Neural progenitor cell (in vitro differentiated cells): ENCODE measurements around the gene COL20A1. TPM values are rescaled to one million over a fixed set of nuclear protein-coding genes. Genes with fewer than 3 reads are reported as not detected.
A peak's percentile ranks its signal among the peaks of the same experiment; 100 is the strongest.

ENCODE experiments used
- DNase-seq: peaks from one replicate; pipeline ENCODE4 v3.0.0-alpha.2; 2016; ENCODE audit warnings: low spot score
- H2AFZ ChIP-seq: fragments of 200-600 bp; sonication (generic); replicated peaks from 2 replicates; pipeline ENCODE4 v1.6.1; 2016; ENCODE audit warnings: antibody characterized with exemption
- H3F3A ChIP-seq: fragments of 200-600 bp; sonication (generic); 2 replicates; pipeline ENCODE4 v1.6.1; 2016; ENCODE audit warnings: antibody characterized with exemption, low read depth
- H3K27ac ChIP-seq: fragments of 200-600 bp; sonication (generic); 2 replicates; pipeline ENCODE4 v1.5.1; 2016; ENCODE audit warnings: mild to moderate bottlenecking
- H3K27me3 ChIP-seq: fragments of 200-600 bp; sonication (generic); 2 replicates; pipeline ENCODE4 v1.6.1; 2016; ENCODE audit warnings: mild to moderate bottlenecking, moderate library complexity
- H3K36me3 ChIP-seq: fragments of 200-600 bp; sonication (generic); 2 replicates; pipeline ENCODE4 v1.5.1; 2016
- H3K4me1 ChIP-seq: fragments of 200-600 bp; sonication (generic); 2 replicates; pipeline ENCODE4 v1.6.1; 2016; ENCODE audit warnings: mixed run types
- H3K4me2 ChIP-seq: fragments of 200-600 bp; sonication (generic); 2 replicates; pipeline ENCODE4 v1.6.1; 2016
- H3K4me3 ChIP-seq: fragments of 200-600 bp; sonication (generic); 2 replicates; pipeline ENCODE4 v1.5.1; 2016
- H3K79me2 ChIP-seq: fragments of 200-600 bp; sonication (generic); 2 replicates; pipeline ENCODE4 v1.6.1; 2016; ENCODE audit warnings: low read depth
- H3K9ac ChIP-seq: fragments of 200-600 bp; sonication (generic); 2 replicates; pipeline ENCODE4 v1.6.1; 2016
- H3K9me3 ChIP-seq: fragments of 200-600 bp; sonication (generic); 2 replicates; pipeline ENCODE4 v1.5.1; 2016; ENCODE audit warnings: low read depth
- H4K20me1 ChIP-seq: fragments of 200-600 bp; sonication (generic); 2 replicates; pipeline ENCODE4 v1.6.1; 2016; ENCODE audit warnings: low read depth
- H3K27ac Mint-ChIP-seq: 3 replicates; pipeline ENCODE4 v1.8.0; 2021; ENCODE audit warnings: mixed read lengths
- H3K27me3 Mint-ChIP-seq: 2 replicates; pipeline ENCODE4 v1.8.0; 2022; ENCODE audit warnings: low read depth, mild to moderate bottlenecking, inconsistent platforms, moderate library complexity, mixed read lengths; ENCODE audit not compliant: insufficient read depth
- H3K36me3 Mint-ChIP-seq: 3 replicates; pipeline ENCODE4 v1.8.0; 2021; ENCODE audit warnings: mixed read lengths
- H3K4me1 Mint-ChIP-seq: 3 replicates; pipeline ENCODE4 v1.8.0; 2021; ENCODE audit warnings: mixed read lengths
- H3K4me3 Mint-ChIP-seq: 3 replicates; pipeline ENCODE4 v1.8.0; 2021; ENCODE audit warnings: mild to moderate bottlenecking, moderate library complexity, mixed read lengths
- H3K9me3 Mint-ChIP-seq: 3 replicates; pipeline ENCODE4 v1.8.0; 2020; ENCODE audit warnings: mixed read lengths
- CTCF ChIP-seq: fragments of 200-600 bp; sonication (generic); IDR thresholded peaks from 2 replicates; pipeline ENCODE4 v1.5.1; 2017; ENCODE audit warnings: antibody characterized with exemption, mild to moderate bottlenecking
- EZH2 ChIP-seq: fragments of 200-600 bp; sonication (generic); IDR thresholded peaks from 2 replicates; pipeline ENCODE4 v1.6.1; 2017; ENCODE audit warnings: antibody characterized with exemption, mild to moderate bottlenecking, moderate library complexity
- EZH2phosphoT487 ChIP-seq: fragments of 200-600 bp; sonication (generic); IDR thresholded peaks from 2 replicates; pipeline ENCODE4 v1.6.1; 2017; ENCODE audit warnings: antibody characterized with exemption
- total RNA-seq: library from RNA; depleted of rRNA; stranded (reverse); fragments of >200 nt; gene quantifications from 2 replicates; pipeline ENCODE4 v1.2.3, GENCODE V29; 2015; ENCODE audit warnings: low replicate concordance

COL20A1 gene
- total RNA-seq, 1 donor from 2014 or later = 0.37 TPM

DNA sequence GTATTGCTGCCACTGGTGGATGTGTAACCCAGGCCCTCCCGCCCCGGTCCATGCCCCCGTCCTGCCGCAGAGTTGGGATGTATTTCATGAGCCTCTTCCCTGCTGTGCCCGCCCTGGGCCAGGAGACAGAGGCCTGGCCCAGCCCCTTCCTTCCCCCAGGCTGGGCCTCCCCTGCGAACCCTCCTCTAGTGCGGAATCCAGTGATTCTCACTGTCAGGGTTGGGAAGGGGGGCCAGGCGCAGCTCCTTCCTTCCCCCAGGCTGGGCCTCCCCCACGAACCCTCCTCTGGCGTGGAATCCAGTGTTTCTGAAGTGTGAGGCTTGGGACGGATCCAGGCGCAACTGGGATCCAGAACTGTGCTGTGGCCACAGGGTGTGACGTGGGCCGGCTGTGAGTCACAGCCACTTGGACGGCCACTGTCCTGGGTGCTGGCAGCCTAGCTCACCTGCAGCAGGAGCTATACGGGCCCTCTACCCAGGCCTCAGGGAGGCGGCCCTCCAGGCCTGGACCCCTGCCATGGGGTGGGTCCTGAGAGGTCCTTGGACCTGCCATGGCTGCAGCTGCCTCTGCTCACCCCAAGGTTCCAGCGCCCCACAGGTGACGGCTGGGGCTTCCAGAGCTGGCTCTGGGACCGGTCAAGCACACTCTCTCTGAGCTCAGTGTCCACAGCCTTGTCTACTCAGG lies 28.3 kb downstream of the COL20A1 start:
- Histone ChIP-seq H3K4me1 (no peaks in the 10 kb centered on the region), H3K79me2 (no peaks in the 10 kb centered on the region), H3K4me3 (no peak overlapping the region), H3K9ac (no peak overlapping the region), H3K36me3 (no peaks in the 10 kb centered on the region), H4K20me1 (no peaks in the 10 kb centered on the region), H3K27me3 (peaks cover 14% of the 10 kb centered on the region), H3K4me2 (no peak overlapping the region), H3F3A (no peaks in the 10 kb centered on the region), H2AFZ (no peak overlapping the region), H3K27ac (no peak overlapping the region), H3K9me3 (no peaks in the 10 kb centered on the region)
- peaks cover 4% of the 10 kb centered on the region for H3K27me3 Mint-ChIP-seq
- peaks cover 22% of the 10 kb centered on the region for H3K4me1 Mint-ChIP-seq
- no peak overlapping the region for H3K4me3 Mint-ChIP-seq
- peak overlapping the region; percentile 66 for H3K27ac Mint-ChIP-seq
- DNase-seq = no peak
- no peak for TF ChIP-seq EZH2
- TF ChIP-seq EZH2phosphoT487 = no peak
- H3K9me3 Mint-ChIP-seq = no peaks in the 10 kb centered on the region
- H3K36me3 Mint-ChIP-seq = no peaks in the 10 kb centered on the region

GRCh38 chr20:63322146-63322932 lies 29.4 kb downstream of the COL20A1 start:
- no peaks in the 10 kb centered on the region for H4K20me1 ChIP-seq
- peaks cover 3% of the 10 kb centered on the region for H3K27me3 Mint-ChIP-seq
- no peaks in the 10 kb centered on the region for H3F3A ChIP-seq
- H3K27ac Mint-ChIP-seq = no peak overlapping the region
- DNase-seq = no peak
- H3K27ac ChIP-seq = no peak overlapping the region
- H3K9ac ChIP-seq = no peak overlapping the region
- H3K27me3 ChIP-seq = peaks cover 14% of the 10 kb centered on the region
- H3K4me2 ChIP-seq = no peak overlapping the region
- TF ChIP-seq EZH2 = no peak
- TF ChIP-seq EZH2phosphoT487 = no peak
- TF ChIP-seq CTCF = no peak
- no peak overlapping the region for H3K4me3 Mint-ChIP-seq
- H3K4me3 ChIP-seq = no peak overlapping the region
- H3K36me3 ChIP-seq = no peaks in the 10 kb centered on the region
- no peaks in the 10 kb centered on the region for H3K36me3 Mint-ChIP-seq
- no peaks in the 10 kb centered on the region for H3K9me3 ChIP-seq
- peaks cover 19% of the 10 kb centered on the region for H3K4me1 Mint-ChIP-seq
- H3K9me3 Mint-ChIP-seq = no peaks in the 10 kb centered on the region
- H3K79me2 ChIP-seq = no peaks in the 10 kb centered on the region
- H2AFZ ChIP-seq = no peak overlapping the region
- H3K4me1 ChIP-seq = no peaks in the 10 kb centered on the region

GRCh38 chr20:63322933-63323273 lies 29.9 kb downstream of the COL20A1 start:
- Mint-ChIP-seq H3K4me1 (peaks cover 19% of the 10 kb centered on the region), H3K27me3 (peaks cover 4% of the 10 kb centered on the region), H3K36me3 (no peaks in the 10 kb centered on the region), H3K4me3 (peak overlapping the region; percentile 2), H3K9me3 (no peaks in the 10 kb centered on the region), H3K27ac (peak overlapping the region; percentile 6)
- no peaks in the 10 kb centered on the region for H3K79me2 ChIP-seq
- no peak for DNase-seq
- H4K20me1 ChIP-seq = no peaks in the 10 kb centered on the region
- no peaks in the 10 kb centered on the region for H3K36me3 ChIP-seq
- no peak for TF ChIP-seq EZH2phosphoT487
- no peaks in the 10 kb centered on the region for H3K9me3 ChIP-seq
- H3F3A ChIP-seq = no peaks in the 10 kb centered on the region
- no peak overlapping the region for H3K27ac ChIP-seq
- no peak overlapping the region for H2AFZ ChIP-seq
- no peak overlapping the region for H3K4me2 ChIP-seq
- H3K27me3 ChIP-seq = peaks cover 14% of the 10 kb centered on the region
- H3K9ac ChIP-seq = no peak overlapping the region
- H3K4me1 ChIP-seq = no peaks in the 10 kb centered on the region
- H3K4me3 ChIP-seq = no peak overlapping the region

- Mint-ChIP-seq H3K4me1 (peaks cover 19% of the 10 kb centered on the region), H3K27ac (peak overlapping the region; percentile 6), H3K4me3 (peak overlapping the region; percentile 2), H3K9me3 (no peaks in the 10 kb centered on the region), H3K27me3 (peaks cover 4% of the 10 kb centered on the region), H3K36me3 (no peaks in the 10 kb centered on the region)
- Histone ChIP-seq H3K36me3 (no peaks in the 10 kb centered on the region), H3F3A (no peaks in the 10 kb centered on the region), H3K4me1 (no peaks in the 10 kb centered on the region), H4K20me1 (no peaks in the 10 kb centered on the region), H3K4me2 (no peak overlapping the region), H3K9ac (no peak overlapping the region), H2AFZ (no peak overlapping the region), H3K27ac (no peak overlapping the region), H3K9me3 (no peaks in the 10 kb centered on the region), H3K27me3 (peaks cover 14% of the 10 kb centered on the region), H3K79me2 (no peaks in the 10 kb centered on the region), H3K4me3 (no peak overlapping the region)
- no peak for TF ChIP-seq EZH2
- peak; percentile 18 for TF ChIP-seq CTCF
- DNase-seq = no peak
Observed at GRCh38 chr20:63323357-63323981, 30.5 kb downstream of the COL20A1 start.
